Mammary epithelial cell (primary cell): Measurements from ENCODE around the gene CAT.

Experiments used
- EZH2 ChIP-seq: IDR thresholded peaks from 2 replicates; pipeline ENCODE4 v1.6.1; 2012; ENCODE audit warnings: low read length, inconsistent platforms, borderline replicate concordance
- TF ChIP-seq, protein P1 (sequence below), 2 donors: IDR thresholded peaks in 1 of 2; conservative IDR thresholded peaks in 1 of 2; 2 replicates each; pipeline ENCODE4 v1.5.1; 2011 to 2012; ENCODE audit warnings: inconsistent platforms in 2 of 2, low read length in 2 of 2, mild to moderate bottlenecking in 2 of 2, control low read depth in 1 of 2, low read depth in 1 of 2; ENCODE audit not compliant: insufficient read depth in 1 of 2; ENCODE audit errors: extremely low read depth in 1 of 2

DNA sequence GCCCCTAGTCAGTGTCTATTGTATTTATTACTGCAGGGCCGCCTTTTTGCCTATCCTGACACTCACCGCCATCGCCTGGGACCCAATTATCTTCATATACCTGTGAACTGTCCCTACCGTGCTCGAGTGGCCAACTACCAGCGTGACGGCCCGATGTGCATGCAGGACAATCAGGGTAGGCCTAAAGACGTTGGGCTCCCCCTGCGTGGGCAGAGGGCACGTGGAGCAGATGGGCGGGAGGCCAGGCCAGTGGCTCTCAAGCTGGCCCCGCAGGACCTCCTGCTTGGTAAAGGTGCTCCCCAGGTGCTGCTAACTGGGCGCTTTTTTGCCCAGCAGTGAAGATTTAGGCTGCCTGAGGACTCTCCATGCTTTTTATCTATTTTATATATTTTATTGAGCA is 22.5 kb downstream of the CAT start:
- TF ChIP-seq, protein P1, sequence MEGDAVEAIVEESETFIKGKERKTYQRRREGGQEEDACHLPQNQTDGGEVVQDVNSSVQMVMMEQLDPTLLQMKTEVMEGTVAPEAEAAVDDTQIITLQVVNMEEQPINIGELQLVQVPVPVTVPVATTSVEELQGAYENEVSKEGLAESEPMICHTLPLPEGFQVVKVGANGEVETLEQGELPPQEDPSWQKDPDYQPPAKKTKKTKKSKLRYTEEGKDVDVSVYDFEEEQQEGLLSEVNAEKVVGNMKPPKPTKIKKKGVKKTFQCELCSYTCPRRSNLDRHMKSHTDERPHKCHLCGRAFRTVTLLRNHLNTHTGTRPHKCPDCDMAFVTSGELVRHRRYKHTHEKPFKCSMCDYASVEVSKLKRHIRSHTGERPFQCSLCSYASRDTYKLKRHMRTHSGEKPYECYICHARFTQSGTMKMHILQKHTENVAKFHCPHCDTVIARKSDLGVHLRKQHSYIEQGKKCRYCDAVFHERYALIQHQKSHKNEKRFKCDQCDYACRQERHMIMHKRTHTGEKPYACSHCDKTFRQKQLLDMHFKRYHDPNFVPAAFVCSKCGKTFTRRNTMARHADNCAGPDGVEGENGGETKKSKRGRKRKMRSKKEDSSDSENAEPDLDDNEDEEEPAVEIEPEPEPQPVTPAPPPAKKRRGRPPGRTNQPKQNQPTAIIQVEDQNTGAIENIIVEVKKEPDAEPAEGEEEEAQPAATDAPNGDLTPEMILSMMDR (conservative IDR thresholded peaks at IDR 0.05 in 1 of 2, IDR thresholded peaks at IDR 0.05 in 1 of 2; ENCODE audit: extremely low read depth in 1 of 2, insufficient read depth in 1 of 2, low read depth in 1 of 2, low read length in 2 of 2) = no peak
- TF ChIP-seq EZH2 = no peak
